ENCODE measurements around the gene ZNF784. TPM values are rescaled to one million over a fixed set of nuclear protein-coding genes. Genes with fewer than 3 reads are reported as not detected.
A peak's percentile ranks its signal among the peaks of the same experiment; 100 is the strongest.

Gene ZNF784
- total and polyA plus RNA-seq, 2 of the 4 experiments (the other 2 are of a cell fraction) = 2.5 to 3.7 TPM

GRCh38 chr19:55599842-55600661 is 24.3 kb downstream of the ZNF784 start, which contains the start of gene ZNF524:
Gene ZNF524, plus strand, starts transcription at chr19:55600288. Its CDS starts 1,825 bp downstream, at chr19:55602113.
- no TSS peak for BruUV-seq (replicated peaks)
- peak within 1 kb of the TSS; percentile 56 for H3K4me3 ChIP-seq (ENCODE audit: insufficient read depth, low read depth, low read length)
- ATAC-seq (ENCODE audit: low read depth) = peak; percentile 61

More at GRCh38 chr19:55599842-55600661, 24.3 kb downstream of the ZNF784 start, which contains the start of gene ZNF524:
- Histone ChIP-seq H3K4ac (ENCODE audit: low read depth, low read length) (peak within 1 kb of the TSS; percentile 100), H2AK5ac (ENCODE audit: low read depth, low read length) (peak within 1 kb of the TSS; percentile 99), H3K4me2 (ENCODE audit: low read depth, low read length) (peak within 1 kb of the TSS; percentile 89), H3K9me1 (ENCODE audit: insufficient read depth, low read length) (peaks cover 13% of the 10 kb centered on the region), H3K23ac (ENCODE audit: low read depth, low read length) (peak within 1 kb of the TSS; percentile 100), H2BK20ac (ENCODE audit: low read depth, low read length) (peak within 1 kb of the TSS; percentile 99), H3K9me3 (ENCODE audit: control insufficient read depth, insufficient read depth, low read length) (no peaks in the 10 kb centered on the region), H3K27me3 (ENCODE audit: control insufficient read depth, insufficient read depth, low read length) (no peaks in the 10 kb centered on the region), H2BK120ac (ENCODE audit: low read depth, low read length) (peak within 1 kb of the TSS; percentile 99), H3K4me1 (ENCODE audit: control insufficient read depth, insufficient read depth, low read length) (peaks cover 4% of the 10 kb centered on the region; the same call in 1 of the 2 replicates), H4K8ac (ENCODE audit: low read depth in 2 of 2, low read length in 2 of 2) (peak within 1 kb of the TSS; percentile 97 to 100), H2BK15ac (ENCODE audit: low read depth, low read length) (peak within 1 kb of the TSS; percentile 100; the same call in 2 of the 3 replicates), H4K5ac (ENCODE audit: low read depth, low read length) (peak within 1 kb of the TSS; percentile 87), H4K20me1 (ENCODE audit: insufficient read depth, low read length) (peaks cover 5% of the 10 kb centered on the region; the same call in 1 of the 2 replicates), H3K18ac (ENCODE audit: low read depth, low read length) (peak within 1 kb of the TSS; percentile 86), H3K79me1 (ENCODE audit: low read depth in 1 of 2, low read length in 2 of 2) (peaks cover 19 to 36% of the 10 kb centered on the region in 2 experiments), H3K9ac (ENCODE audit: low read depth, low read length) (peak within 1 kb of the TSS; percentile 95), H3K27ac (ENCODE audit: insufficient read depth, low read length) (peak within 1 kb of the TSS; percentile 95), H4K91ac (ENCODE audit: insufficient read depth, low read depth, low read length) (peak within 1 kb of the TSS; percentile 99), H3K36me3 (ENCODE audit: control insufficient read depth, insufficient read depth, low read length) (peaks cover 17% of the 10 kb centered on the region), H2BK5ac (ENCODE audit: low read depth, low read length, poor library complexity, severe bottlenecking) (peak within 1 kb of the TSS; percentile 96), H3K56ac (ENCODE audit: extremely low read depth, insufficient read depth, low read length) (peak within 1 kb of the TSS; percentile 100), H2AFZ (replicated peaks; ENCODE audit: low read length, poor library complexity) (peak within 1 kb of the TSS; percentile 98), H3K14ac (replicated peaks; ENCODE audit: low read depth, low read length) (peak within 1 kb of the TSS; percentile 100), H2AK9ac (replicated peaks; ENCODE audit: low read depth, low read length, poor library complexity) (peak within 1 kb of the TSS; percentile 100)
- intact Hi-C loops (cut with micrococcal nuclease) = no loop called here
- ChIA-PET POLR2A (ENCODE audit: unreplicated experiment) (interaction anchor here (0.7 to 1.4 kb wide), 3 partner anchors 14 to 19 kb away, joined by 3 to 8 read pairs (median 3); partner anchors contain the start of gene ZNF579), CTCF (interaction anchor here (1.3 kb wide), 1 partner anchor 133 kb away, joined by 6 read pairs; no protein-coding TSS in a partner anchor)
- TF ChIP-seq MAZ (IDR thresholded peaks at IDR 0.05; ENCODE audit: borderline replicate concordance, low read depth, low read length) = peak; percentile 96
- no peak for TF ChIP-seq CTCF (conservative IDR thresholded peaks at IDR 0.05; ENCODE audit: low read depth, low read length)
- 0 out of 2 replicates have a peak, but pooled peaks have one; percentile 15 for TF ChIP-seq BHLHE40 (IDR thresholded peaks at IDR 0.05; ENCODE audit: low read depth, low read length)
- dilution Hi-C loops (cut with HindIII; ENCODE audit: low sequenced_read_pairs, unreplicated experiment) = no loop called here
- in situ Hi-C loops (cut with MboI; ENCODE audit: low sequenced_read_pairs) = no loop called here
- WGBS, 2 experiments (ENCODE audit: extremely low coverage in 2 of 2, insufficient read length in 1 of 2) = 20% methylated on average over 1 of the region's 97 CpGs; no CpG with 5 or more reads in 1 of the 2 experiments
- DNase-seq = peak; percentile 82

All from IMR-90 (cell line).